Hematopoietic multipotent progenitor cell treated with erythropoietin and hydrocortisone succinate and interleukin-3 and kit ligand, for 4 days (in vitro differentiated cells): ENCODE data around the gene RRAS.

Source experiments
- DNase-seq: peaks from one replicate; pipeline ENCODE4 v3.0.0-alpha.2; 2015

RRAS gene

DNA sequence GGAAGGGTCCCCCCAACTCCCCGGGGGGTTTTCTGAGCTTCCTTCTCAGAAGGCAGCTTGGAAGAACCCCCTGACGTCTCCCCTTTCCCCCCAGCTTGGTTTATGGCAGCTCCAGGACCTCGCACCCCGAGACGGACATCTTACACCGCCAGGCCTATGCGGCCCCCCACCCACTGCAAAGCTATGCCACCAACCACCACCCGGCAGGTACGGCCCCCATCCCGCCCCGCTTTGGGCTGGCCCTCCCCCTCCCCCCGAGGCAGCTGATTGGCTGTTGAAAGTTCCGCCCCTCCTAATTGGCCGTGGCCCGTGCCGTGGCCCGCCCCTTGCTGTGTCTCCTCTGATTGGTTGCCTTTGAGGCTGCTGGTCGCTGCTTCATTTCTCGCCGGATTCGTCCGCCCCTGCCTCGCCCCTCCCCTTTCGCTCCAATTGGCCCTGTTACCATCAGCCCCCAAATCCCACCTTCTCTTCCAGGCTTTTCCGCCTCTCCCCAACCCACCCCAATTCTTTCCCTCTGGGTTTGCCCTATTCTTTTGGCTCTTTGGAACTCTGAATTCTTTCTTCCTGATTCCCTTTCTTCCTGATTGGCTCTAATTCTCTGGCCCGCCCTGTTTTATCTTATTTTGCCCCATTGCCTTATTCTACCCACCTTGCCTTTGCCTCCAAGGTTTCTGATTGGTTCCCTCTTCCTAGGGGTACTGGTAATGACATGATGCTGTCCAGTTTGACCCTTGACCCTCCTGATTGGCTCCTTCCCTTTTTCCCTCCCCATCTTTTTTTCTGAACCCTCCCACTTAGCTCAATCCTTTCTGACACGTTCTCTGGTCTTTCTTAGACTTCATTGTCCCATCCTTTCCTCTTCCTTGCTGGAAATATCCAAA lies 46.5 kb downstream of the RRAS start:
- DNase-seq = peak; percentile 98

DNA sequence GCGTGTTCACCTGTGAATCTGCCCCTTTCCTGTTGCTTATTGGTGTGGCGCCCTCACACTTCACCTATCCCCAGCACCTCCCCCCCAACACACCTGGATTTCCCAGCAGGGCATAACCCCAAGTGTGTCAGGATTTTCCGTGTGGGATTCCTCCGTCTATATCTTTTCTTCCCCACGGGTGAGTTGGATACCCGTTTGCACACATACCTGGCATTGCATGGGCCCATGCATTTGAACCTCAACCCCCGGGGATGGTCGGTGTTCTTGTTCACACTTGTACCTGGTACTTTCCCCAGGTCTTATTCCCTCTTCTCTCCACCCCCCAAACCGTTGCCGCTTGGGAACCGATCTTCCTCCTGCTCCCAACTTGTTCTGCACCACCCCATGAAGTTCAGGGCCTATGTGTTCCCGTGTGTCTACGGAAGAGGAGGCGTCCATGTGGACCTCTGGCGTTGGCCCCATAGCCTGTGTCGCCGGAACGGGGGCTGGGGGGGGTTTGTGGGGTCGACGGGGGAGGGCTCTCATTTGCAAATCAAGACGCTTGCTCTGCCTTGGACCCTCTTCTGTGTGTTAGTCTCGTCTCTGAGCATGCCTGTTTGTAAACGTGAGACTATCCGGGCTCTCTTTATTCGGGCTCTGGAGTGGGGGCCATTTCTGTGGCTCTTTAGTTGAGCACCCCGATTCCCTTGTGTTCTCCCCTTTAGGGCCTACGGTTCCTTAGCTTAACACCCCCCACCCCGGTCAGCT lies 47.3 kb downstream of the RRAS start:
- DNase-seq = peak; percentile 63

DNA sequence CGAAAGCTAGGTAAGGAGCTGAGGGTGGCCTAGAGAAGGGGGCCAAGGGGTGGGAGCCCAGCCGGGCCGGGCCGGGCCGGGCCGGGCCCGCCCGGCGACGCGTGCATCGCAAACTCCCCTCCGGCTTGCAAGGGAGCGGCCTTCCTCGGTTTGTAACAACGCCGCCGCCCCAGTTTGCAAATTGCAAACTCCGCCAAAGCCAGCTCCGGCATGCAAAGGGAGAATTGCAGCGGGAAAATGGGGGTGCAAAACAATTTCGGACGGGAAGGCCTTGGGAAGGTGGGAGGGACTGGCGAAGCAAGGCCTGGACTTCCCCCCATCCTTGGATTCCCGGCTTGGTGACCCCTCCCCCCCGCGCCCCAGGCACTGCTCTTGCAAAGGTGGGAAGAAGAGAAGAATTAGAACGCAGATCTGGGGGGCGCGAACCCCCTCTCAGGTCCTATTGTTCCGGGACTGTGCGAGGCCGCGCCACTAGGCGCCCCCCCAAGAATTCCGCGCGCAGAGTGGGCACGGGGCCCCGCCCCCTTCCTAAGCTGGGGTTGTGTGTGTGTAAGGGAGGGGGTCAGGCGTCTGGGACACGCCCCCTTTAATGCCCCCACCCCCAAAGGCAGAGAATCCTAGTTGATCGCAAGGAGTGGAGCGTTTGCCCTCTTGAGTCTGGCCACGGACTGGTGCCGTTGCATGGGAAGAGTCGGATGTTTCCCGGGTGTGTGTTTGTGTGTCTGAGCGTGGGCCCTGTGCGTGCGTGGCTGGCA lies 48.0 kb downstream of the RRAS start:
- peak; percentile 71 for DNase-seq

DNA sequence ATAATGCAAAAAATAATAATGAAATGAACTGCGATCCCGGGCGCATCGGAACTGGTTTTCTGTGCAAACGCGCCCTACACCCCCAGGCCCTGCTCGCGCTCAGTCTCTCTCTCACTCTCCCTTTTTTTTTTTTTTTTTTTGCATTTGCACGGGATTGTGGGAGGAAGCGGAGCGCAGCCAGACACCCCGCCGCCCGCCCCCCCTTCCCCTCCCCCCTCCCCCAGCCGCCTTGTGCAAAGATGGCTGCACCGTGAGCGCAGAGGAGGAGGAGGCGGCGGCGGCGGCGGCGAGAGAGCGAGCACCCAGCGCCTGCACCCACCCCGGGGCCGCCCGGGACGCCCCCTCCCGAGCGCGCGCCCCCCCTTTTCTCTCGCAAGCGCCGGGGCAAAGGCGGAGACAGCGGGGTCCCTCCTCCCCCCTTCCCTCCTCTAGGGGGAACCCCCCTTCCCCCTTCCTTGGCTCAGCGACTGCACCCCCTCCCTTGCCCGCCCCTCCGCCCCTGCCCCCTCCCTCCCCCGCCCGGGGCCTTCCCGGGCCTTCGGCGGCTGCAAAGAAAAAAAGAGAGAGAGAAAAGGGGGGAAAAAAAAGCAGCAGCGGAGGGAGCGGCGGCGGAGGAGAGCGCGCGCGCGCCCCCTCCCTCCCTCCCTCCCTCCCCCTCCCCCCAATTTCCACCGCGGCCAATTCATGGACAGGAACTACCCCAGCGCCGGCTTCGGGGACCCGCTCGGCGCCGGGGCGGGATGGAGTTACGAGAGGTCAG lies 48.8 kb downstream of the RRAS start, which contains the start of gene PRR12:
TSS of gene PRR12 (plus strand) at position 212 of the 760 bp plus-strand sequence. CDS start at position 685, 473 bp downstream.
- peak; percentile 92 for DNase-seq

DNA sequence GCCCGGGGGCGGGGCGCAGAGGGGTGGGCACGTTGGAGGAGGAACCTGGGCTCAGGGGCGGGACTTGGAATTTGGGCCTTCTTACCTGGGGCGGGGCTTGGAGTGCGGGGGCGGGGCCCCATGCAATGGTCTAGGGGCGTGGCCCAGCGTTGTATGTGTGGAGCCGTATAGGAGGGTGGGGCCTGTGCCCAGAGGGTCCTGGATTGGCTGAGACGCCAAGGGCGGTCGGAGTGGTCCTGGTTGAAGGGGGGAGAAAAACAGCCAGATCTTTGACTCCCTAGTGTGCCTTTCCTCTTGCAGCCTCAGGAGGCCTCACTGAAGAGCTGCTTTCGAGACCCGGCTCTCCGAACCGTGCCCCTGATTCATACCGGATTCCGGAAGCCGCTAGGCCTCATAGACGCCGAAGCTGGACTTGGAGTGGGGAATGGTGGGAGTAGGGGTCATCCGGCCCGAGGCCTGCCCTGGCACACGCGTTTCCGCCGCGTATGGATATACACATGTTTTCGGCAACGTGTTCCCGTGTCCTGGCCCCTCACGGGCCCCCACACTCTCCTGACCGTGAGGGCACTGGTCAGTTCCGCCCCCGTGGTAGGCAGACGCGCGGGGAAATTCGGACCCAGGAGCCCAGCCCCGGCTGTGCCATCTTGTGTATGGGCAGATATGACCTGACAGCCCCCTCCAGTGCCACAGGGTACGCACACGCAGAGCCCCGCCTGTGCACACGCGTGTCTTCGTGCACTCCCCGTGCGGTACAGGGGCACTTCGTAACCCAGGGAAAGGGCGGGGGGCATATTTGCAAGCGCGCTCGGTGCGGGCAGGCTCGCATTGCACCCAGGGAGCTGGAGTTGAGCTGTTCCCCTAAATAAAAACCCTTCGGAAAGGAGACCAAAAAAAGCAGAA lies 49.6 kb downstream of the RRAS start:
- peak; percentile 100 for DNase-seq

DNA sequence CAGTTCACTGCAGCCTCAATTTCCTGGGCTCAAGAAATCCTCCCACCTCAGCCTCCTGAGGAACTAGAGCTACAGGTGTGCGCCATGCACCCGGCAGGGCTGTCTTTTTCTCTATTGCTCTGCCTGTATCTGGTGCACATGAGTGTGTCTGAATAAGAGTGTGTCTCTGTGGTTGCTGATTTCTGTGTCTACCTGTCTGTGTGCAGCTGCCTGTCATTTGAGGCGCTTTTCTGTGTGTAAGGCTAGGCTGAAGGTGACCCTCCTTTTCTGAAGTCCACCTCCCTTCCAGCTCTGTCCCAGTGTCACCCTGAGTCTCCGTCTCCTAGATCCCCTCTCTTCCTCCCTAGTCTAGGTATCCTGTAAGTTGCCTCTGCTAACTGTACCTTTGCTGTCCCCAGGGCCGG lies 50.4 kb downstream of the RRAS start:
- DNase-seq = no peak

DNA sequence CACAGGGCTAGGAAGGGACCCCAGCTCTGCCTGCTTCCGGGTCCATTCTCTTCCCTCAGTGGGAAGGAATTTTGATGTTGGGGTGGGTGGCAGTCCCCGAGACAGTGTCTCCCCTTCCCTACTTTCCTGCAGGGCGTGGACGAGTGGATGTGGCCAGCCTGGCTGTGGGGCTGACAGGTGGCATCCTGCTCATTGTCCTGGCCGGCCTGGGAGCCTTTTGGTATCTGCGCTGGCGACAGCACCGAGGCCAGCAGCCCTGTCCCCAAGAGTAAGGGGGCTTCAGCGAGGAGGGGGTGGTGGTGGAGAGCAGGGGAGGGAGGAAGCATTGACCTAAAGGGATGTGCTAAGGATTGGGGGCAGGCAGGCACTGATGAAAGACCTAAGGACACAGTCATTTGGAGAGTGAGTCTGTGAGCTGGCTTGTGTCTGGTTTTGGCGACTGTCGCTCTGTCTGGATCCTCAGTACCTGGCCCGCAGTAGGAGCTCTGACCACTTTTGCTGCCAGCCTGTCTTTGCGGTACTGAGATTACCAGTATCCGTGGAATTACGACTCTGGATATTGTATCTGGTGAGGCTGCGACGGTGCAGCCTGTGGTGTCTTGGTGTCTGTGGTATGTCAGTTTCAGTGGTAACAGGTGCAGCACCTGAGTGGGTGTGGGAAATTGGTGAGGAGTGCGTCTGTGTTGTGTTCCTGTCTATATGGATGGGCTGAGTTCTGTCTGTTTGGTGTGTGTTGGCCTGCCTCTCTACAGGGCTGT lies 51.4 kb downstream of the RRAS start:
- DNase-seq = no peak

DNA sequence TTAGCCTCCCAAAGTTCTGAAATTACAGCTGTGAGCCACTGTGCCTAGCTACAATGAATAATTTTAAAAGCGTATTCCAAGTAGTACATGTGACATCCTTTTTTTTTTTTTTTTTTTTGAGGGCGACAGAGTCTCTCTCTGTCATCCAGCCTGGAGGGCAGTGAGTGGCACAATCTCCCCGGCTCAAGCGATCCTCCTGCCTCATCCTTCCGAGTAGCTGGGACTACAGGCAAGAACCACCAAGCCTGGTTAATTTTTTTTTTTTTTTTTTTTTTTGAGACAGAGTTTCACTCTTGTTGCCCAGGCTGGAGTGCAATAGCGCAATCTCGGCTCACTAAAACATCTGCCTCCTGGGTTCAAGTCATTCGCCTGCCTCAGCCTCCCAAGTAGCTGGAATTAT lies 52.7 kb downstream of the RRAS start:
- DNase-seq = no peak
